HG03439 (cell line): ENCODE results near the gene PCNA.

ENCODE experiments used
- ATAC-seq: cut with Tn5 transposase; IDR thresholded peaks from one replicate; pipeline ENCODE4 v1.9.1; 2021; ENCODE audit warnings: mild to moderate bottlenecking, moderate library complexity; ENCODE audit not compliant: unreplicated experiment

Gene PCNA

DNA sequence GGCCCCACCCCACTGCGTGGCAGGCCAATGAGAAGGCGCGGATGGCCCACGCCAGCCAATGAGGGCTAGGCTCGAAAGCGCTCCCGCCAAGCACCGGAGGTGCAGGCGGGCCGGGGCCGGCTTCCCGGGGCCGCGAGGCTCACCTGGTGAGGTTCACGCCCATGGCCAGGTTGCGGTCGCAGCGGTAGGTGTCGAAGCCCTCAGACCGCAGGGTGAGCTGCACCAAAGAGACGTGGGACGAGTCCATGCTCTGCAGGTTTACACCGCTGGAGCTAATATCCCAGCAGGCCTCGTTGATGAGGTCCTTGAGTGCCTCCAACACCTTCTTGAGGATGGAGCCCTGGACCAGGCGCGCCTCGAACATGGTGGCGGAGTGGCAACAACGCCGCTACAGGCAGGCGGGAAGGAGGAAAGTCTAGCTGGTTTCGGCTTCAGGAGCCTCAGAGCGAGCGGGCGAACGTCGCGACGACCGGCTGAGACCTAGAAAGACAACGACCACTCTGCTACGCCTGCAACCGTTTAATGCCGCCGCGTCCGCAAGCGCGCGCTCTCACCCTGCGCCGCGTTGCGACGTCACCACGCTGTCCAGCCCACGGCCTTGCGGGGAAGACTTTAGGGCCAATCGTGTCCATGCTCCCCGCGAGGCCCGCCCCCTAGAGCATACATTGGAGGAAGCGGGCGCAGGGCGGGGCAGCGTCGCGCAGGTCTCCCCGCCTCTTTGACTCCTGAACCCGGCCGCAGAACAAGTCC, at the start of gene PCNA:
PCNA (minus strand) TSS at position 524 of the 750 bp plus-strand sequence; CDS start at position 364, 160 bp downstream.
- ATAC-seq = peak; percentile 95

DNA sequence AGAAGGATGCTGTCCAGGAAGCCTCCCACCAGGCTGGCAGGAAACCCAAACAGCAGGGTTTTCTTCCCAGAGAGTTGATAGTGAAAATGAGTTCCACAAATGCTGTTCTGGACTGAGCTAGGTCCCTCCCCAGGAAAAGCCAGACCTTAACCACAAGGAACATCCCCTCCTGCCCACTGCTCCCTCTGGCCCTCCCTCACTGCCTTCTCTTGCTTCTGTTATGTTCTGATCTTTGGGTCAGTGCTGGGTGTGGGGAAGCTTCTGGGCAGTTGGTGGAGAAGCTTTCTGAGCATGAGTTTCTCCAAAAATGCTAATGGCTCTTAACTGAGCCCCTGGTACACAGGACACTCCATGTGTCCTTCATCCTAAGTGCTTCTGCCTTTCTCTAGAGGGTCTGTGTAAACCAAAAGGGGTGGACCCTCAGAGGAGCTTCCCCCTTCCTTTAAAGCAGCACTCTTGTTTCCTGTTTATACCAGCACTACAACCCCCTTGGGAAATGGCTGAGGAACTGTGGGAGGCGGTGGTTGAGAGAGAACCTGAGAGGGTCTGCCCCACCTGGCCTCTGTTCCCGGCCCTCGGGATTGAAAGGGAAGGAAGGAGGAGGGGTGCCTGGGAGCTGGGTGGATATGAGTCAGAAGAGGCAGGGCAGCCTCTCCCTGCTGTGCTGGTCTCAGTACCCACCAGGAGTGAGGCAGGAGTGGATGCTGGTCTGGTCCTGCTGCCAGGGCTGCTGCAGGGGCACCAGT, 49.1 kb upstream of the PCNA start:
- no peak for ATAC-seq

DNA sequence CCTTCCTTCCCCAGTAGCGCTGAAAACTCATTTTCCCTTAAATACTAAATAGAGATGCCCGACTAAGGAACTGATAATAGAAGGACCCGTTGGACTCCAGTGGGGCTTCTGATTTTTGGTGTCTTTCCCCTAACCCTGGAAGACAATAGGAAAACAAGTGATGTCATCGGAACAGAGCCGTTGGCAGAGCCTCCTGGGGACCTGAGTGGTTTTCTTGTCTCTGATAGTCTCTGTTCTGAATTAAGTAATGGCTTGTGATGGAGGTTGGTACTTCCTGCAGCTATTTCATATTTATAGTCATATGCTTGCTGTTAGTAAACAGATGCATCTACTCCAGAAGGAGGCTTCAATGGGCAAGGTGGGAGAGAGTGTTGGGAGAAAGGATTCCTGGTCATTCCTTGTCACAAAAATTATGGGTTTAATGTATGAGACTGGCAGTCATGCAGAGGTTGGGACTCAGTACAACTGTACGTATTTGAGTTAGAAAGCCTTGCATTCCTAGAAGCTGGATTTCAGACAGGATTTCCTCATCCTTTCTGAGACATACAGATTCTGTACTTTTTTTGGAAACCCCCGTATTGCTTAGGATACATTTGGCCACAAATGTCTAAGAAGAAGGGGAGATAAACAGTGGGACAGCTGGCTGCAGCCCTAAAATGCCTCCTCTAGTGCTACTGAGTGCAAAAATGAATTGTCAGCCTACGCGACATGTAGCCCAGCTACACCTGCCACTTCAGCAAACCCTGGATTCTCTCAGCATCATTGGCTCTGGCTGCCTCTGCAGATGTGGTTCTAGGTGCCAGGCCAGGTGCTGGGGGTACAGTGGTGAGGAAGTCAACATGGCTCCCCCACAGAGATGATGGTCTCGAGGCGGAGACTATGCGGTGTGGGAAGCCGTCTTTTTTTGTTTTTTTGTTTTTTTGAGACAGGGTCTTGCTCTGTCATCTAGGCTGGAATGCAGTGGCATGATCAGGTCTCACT, 45.2 kb upstream of the PCNA start:
- ATAC-seq = no peak

DNA sequence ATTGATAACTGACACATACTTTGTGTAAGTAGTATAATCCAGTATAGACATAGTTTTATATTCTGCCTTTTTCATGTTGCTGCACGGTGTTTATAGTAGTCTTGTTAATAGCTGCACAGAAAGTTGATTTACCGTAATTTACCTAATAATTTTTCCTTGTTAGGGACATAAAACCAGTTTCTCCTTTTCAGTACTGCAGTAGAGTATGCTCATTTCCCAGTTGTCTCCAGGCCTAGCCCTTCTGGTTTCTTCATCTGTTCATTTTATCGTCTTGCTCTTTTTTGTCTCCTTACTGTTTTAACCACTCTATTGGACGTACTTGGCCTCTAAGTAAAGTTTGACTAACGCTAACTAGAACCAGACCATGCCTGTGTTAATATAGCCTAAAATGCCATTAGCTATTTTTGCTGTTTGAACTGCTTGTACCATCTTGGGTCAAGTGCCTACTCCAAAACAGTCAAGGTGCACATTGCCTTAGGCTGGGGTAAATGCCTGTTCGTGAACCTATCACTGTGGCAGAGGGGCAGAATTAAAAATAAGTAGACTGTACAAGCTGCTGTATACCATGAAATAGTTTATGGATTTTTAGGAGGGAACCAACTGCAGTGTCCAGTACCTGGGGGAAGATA, 41.9 kb upstream of the PCNA start:
- ATAC-seq = no peak

DNA sequence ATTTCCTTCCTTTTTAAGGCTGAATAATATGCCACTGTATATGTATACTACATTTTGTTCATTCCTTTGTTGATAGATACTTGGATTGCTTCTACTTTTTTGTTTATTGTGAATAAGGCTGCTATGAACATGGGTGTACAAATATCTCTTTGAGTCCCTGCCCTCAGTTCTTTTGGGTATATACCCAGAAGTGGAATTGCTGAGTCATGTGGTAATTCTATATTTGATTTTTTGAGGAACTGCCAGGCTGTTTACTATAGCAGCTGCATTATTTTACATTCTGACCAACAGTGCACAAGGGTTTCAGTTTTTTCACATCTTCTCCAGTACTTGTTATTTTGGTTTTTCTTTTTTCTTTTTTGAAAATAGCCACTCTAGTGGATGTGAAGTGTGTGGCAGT, 41.1 kb upstream of the PCNA start:
- no peak for ATAC-seq

DNA sequence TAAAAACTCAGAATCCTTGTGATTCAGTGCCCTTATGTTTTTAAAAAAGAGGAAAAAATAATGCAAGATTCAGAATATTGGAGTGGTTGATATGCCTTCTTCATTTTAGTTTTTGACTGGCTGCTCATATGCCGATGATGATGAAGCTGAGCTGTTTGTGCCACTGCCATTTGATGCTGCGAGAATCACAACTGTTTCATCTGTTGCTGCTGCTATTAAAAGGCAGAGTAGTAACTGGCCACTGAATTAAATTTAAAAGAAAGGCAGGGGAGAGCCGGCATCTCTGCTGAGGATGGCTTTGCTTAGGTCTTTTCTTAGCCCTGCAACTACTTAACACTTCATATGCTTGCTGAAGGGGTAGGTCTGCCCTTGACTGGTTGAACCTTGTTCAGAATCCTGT, 40.2 kb upstream of the PCNA start:
- ATAC-seq = no peak

DNA sequence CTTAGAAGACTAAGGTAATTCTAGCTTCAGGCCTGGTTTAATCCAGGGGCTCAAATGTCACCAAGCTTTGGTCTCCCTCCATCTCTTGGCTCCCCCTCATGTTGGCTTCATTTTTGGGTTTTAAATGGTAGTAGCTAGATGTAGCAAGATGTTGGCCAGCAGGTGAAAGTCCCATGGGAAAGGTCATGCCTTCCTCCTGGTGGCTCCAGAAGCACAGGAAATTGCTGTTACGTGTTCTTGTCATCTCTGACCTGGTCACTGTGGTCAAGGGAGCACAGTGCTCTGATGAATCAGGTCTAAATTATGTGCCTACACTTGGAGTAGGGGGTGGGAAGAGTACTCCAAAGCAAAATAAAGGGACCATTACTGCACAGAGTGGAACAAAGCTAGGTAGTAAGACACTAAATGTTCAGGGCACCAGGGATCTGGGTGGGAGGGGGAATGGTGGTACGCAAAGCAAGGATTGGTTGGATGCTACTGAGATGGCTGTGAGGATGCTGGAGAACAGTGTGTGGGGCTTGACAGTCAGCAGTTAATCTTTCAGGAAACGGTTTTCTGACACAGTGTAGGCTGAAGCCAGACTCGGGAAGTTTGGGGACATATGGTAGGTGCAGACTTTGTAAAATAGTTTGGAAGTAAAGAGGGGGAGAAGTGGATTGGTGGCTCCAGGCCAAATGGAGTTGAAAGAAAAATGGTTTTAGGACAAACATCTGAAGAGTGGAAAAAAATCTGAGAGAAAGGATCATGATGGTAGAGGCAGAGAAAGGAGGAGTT, 37.1 kb upstream of the PCNA start:
- no peak for ATAC-seq

DNA sequence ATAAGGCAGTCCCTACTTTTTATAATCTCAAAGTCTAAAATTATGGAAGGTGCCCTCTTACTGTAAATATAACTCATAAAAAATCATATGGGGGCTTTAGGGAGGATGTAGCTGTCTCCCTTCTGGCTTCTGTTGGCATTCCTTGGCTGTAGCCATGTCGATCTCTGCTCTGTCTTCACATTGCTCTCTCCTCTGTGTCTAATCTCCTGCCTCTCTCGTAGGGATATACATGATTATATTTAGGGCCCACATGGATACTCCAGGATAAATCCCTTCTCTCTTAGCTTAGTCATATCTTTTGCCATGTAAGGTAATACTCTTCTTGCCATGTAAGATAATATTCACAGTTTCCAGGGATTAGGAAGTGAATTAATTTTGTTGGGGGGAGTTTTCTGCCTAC, 35.6 kb upstream of the PCNA start:
- no peak for ATAC-seq

DNA sequence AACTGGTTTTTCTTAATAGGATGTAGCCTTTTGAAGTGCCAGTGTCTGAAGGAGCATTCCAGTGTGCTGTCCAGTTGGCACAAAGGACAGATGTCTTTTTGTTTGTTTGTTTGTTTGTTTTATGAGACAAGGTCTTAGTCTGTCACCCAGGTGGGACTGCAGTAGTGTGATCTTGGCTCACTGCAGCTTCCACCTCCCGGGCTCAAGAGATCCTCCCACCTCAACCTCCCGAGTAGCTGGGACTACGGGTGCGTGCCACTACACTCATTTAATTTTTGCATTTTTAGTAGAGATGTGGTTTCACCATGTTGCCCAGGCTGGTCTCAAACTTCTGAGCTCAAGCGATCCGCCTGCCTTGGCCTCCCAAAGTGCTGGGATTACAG, 34.8 kb upstream of the PCNA start:
- ATAC-seq = no peak

DNA sequence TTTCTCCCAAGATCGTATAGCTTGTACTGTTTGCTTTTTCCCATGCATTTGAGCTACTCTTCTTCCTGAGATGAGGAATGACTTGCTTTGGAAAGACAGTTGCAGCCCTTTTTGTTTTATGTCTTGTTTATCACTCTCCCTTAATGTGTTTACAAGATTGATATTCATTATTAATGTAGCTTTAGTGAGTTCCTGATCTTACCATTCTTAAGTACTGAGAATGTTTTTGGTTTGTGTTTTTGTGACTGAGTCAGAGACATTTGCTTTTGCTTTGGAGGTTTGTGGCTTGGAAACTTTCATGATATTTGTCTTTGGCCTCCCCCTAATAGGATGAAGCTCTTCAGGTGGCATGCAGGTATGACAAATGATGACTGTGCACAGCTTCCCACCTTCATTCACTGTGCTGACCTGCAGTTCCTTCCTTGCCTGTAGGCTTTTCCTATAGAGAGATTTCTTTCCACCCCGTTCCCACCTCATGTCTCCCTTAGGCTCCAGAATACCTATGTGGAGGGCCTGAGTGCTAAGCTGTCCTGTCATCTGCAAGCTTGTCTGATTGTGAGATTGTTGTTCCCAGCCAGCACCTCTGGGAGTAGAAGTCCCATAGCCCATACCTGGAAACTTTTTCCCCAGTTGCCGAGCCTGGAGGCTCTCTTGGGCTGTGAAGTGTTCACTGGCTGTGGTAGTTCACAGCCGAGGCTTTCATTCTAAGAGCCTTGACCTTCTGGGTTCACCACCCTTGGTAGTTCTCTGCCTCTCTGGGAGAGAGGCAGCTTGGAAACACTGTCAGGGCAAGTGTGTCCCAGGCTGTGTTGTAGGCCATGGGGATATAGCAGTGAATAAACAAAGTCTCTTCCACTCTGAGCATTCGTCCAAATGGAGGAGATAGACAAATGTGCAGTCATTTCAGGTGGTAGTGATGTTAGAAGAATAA, 34.1 kb upstream of the PCNA start:
- no peak for ATAC-seq

DNA sequence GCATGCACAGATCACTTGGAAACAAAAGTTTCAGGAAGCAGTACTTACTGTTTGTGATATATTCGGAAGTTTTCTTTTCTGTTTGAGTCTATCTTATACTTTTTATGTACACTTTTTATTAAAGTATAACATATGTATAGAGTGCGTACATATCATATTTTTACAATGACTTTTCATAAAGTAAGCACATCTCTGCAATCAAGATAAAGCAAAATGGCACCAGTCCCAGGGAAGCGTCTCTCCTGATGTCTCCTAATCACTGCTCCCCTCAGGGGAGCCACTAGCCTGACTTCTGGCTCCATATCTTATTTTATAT, 33.4 kb upstream of the PCNA start:
- no peak for ATAC-seq

DNA sequence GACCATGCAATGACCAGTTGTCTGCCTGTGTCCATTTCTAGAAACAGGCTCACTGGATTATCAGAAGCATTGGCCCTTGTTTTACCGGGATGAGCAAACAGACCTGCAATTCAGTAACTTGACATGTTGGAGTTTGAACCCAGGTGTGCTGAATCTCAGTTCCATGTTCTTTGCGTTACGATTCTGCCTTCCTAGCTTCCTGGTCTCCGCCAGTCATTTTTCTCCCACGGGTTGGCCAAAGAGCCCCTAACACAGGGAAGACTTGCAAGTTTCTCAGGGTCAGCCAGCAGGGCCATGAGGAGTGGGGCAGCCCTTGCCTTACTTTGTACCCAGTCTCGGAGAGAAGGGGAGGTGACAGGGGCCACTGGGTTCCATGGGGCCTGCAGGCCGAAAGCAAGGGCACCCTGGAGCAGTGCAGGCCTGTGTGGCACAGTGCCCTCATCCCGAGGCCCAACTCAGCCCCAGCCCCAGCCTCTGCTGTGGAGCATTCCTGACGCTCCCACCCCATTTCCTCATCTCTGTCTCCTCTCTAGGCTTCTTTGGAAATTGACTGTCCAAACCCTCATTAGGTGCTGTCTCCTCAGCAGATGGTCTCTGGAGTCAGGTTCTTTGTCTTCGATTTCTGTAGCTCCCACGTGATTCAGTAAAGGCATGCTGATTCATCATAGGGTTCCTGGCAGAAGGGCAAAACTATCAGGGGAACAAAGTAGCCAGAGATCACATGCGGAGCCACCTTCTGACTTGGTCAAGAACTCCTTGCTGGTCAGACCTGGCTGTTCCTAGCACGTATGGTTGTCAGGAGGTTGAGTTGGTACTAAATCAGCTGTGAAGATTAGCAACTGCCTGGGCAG, 30.7 kb upstream of the PCNA start:
- ATAC-seq = no peak

DNA sequence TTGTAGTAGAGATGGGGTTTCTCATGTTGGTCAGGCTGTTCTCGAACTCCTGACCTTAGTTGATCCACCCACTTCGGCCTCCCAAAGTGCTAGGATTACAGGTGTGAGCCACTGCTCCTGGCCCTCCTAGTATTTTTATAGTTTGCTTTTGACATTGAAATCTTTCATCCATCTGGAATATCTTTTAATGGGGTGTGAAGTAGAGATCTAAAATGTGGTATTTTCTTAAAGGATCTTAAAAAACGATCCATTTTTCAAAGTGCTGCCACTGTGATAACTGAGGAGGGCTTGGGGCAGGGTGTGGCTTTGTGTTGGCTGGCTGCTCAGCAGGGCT, 30.1 kb upstream of the PCNA start:
- ATAC-seq = no peak

DNA sequence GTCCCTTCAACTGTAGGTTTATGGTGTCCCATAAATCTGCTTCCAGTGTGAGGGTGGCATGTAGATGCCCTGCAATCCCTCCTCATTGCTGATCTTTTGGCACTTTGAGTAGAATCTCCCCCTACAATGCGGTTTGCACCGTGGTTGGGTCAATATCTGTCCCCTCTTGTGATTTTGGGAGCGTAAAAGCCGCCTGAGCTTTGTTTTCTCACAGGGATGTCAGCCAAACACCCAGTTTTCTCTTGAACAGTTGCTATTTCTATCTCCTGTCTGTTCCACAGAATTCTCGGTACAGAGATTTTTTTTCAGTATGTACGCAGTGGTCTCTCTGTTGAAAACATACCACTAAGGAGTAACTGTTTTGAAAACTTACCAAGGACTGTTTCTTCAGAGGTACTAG, 28.8 kb upstream of the PCNA start:
- no peak for ATAC-seq

DNA sequence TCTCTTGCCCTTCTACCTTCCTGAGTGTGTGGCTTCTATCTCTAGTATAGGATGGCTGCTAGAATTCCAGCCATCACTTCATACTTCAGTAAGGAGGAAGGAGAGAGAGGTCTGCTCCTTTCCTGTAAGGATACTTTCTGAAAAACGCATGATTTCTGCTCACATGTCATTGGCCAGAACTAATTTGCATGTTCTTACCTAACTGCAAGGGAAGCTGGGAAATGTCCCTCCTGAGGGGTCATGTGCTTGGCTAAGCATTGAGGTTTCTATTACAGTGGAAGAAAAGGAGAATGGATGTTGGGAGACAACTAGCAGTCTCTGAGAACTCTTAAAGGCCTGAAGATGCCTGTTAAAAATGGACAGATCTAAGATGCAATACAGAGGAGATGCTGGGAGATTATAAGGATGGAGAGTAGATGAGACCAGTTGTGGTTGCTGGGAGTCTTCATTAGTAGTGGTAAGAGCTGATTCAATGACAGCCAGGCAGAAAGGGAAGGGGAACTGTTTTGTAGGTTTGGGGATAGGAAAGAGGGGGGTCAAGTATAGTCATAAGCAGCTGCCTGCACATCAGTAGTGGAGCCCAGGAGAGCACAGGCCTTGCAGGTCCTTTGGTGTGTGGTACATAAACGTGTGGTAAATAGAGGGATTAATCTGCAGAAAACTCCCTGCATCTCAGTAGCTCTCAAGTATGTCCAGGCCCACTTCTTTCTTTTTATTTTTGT, 27.3 kb upstream of the PCNA start:
- ATAC-seq = no peak

DNA sequence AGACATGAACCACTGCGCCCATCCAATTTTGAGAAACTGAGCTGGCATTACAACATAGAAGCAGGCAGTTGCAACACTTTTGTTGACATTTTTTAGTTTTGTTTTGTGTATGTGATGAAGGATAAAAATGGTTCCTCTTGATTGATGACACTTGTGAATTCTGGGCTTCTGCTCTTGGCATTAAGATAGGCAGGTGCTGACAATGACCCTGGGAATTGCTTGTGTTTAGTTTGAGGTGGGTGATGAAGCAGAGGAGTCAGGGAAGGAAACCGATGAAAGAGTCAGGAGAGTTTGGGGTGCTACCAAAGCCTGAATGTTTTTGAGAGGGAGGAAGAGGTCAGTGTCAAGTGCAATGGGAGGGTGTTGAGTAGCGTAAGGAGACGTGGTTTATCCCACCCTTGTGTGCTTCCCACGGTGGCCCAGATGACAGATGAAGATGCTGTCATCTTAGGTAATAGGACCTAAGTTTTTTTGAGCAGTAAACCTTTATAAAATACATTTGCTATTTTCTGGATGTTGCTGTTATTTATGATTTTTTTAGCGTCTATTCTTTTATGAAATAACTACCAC, 26.4 kb upstream of the PCNA start:
- ATAC-seq = no peak

DNA sequence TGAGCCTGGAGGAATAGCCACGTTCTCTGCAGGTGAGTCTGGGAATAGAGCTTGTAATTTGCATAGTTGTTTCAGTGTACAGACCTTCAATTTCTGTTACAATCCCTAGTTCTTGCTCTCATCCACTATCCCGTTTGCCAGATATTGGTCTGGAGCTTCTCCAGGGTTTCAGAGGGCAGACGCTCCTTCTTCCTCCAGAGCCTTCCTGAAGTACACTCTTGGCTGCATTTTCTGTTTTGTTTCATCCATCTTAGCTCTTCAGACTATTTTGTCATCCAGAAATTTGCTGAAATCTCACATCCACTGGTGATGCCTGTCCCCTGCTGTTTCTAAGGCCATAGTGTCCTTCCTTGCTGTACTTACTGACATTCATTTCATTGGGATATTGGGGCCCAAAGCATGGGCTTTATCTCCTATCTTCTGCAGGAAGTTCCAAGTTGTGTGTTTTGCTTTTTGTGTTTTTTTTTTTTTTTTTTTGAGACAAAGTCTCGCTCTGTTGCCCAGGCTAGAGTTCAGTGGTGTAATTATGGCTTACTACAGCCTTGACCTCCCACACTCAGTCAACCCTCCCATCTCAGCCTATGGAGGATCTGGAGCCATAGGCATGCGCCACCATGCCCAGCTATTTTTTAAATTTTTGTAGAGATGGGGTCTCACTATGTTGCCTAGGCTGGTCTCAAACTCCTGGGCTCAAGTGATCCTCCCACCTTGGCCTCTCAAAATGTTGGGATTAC, 25.8 kb upstream of the PCNA start:
- ATAC-seq = no peak
